ENCODE data around the gene GNPTG. TPM values are rescaled to one million over a fixed set of nuclear protein-coding genes. Genes with fewer than 3 reads are reported as not detected.

GNPTG gene
- total RNA-seq = 10 to 100 TPM; 22.6 to 24.4 TPM

GRCh38 chr16:1351582-1352362, at the start of gene GNPTG, which contains the start of gene TSR3:
TSS of gene GNPTG (plus strand) at chr16:1351931. CDS start at chr16:1351966, 35 bp downstream.
TSS of gene TSR3 (minus strand) at chr16:1351878. CDS start at chr16:1351804, 74 bp downstream.
- Mint-ChIP-seq H3K27ac (peak within 1 kb of the TSS; percentile 92), H3K27me3 (no peaks in the 10 kb centered on the region), H3K4me1 (peaks cover 15% of the 10 kb centered on the region), H3K9me3 (no peaks in the 10 kb centered on the region), H3K36me3 (ENCODE audit: low read depth) (peaks cover 18% of the 10 kb centered on the region), H3K4me3 (peak within 1 kb of the TSS; percentile 86)
- peak; percentile 96 for ATAC-seq (replicated peaks)

- H3K9me3 Mint-ChIP-seq = no peaks in the 10 kb centered on the region
- H3K4me1 Mint-ChIP-seq = peaks cover 10% of the 10 kb centered on the region
- H3K27me3 Mint-ChIP-seq = no peaks in the 10 kb centered on the region
- no peak overlapping the region for H3K27ac Mint-ChIP-seq
- ATAC-seq (replicated peaks) = no peak
- H3K4me3 Mint-ChIP-seq = no peak overlapping the region
- peaks cover 17% of the 10 kb centered on the region for H3K36me3 Mint-ChIP-seq (ENCODE audit: low read depth)
Observed at GRCh38 chr16:1305823-1306222, 45.9 kb upstream of the GNPTG start.

GRCh38 chr16:1306334-1306733, 45.4 kb upstream of the GNPTG start:
- H3K27me3 Mint-ChIP-seq = no peaks in the 10 kb centered on the region
- H3K4me3 Mint-ChIP-seq = peak overlapping the region; percentile 7
- H3K36me3 Mint-ChIP-seq (ENCODE audit: low read depth) = peaks cover 23% of the 10 kb centered on the region
- peak overlapping the region; percentile 44 for H3K27ac Mint-ChIP-seq
- no peak for ATAC-seq (replicated peaks)
- peaks cover 10% of the 10 kb centered on the region for H3K4me1 Mint-ChIP-seq
- no peaks in the 10 kb centered on the region for H3K9me3 Mint-ChIP-seq

- peaks cover 5% of the 10 kb centered on the region for H3K4me1 Mint-ChIP-seq
- H3K4me3 Mint-ChIP-seq = peak overlapping the region; percentile 82
- H3K27me3 Mint-ChIP-seq = no peaks in the 10 kb centered on the region
- peaks cover 36% of the 10 kb centered on the region for H3K36me3 Mint-ChIP-seq (ENCODE audit: low read depth)
- no peaks in the 10 kb centered on the region for H3K9me3 Mint-ChIP-seq
- peak overlapping the region; percentile 99 for H3K27ac Mint-ChIP-seq
- ATAC-seq (replicated peaks) = peak; percentile 50
Observed at GRCh38 chr16:1308036-1308976, 43.4 kb upstream of the GNPTG start.

- no peaks in the 10 kb centered on the region for H3K4me1 Mint-ChIP-seq
- no peaks in the 10 kb centered on the region for H3K9me3 Mint-ChIP-seq
- ATAC-seq (replicated peaks) = peak; percentile 70
- no peaks in the 10 kb centered on the region for H3K27me3 Mint-ChIP-seq
- H3K4me3 Mint-ChIP-seq = peak within 1 kb of the TSS; percentile 90
- H3K27ac Mint-ChIP-seq = peak within 1 kb of the TSS; percentile 99
- H3K36me3 Mint-ChIP-seq (ENCODE audit: low read depth) = peaks cover 44% of the 10 kb centered on the region
Observed at GRCh38 chr16:1308977-1309885, 42.5 kb upstream of the GNPTG start, which contains the start of gene UBE2I. TSS of gene UBE2I (plus strand) at chr16:1309636. CDS start at chr16:1314031, 4,395 bp downstream.

- H3K9me3 Mint-ChIP-seq = no peaks in the 10 kb centered on the region
- H3K4me3 Mint-ChIP-seq = peak overlapping the region; percentile 90
- ATAC-seq (replicated peaks) = peak; percentile 28
- H3K36me3 Mint-ChIP-seq (ENCODE audit: low read depth) = peaks cover 51% of the 10 kb centered on the region
- H3K27me3 Mint-ChIP-seq = no peaks in the 10 kb centered on the region
- H3K4me1 Mint-ChIP-seq = no peaks in the 10 kb centered on the region
- H3K27ac Mint-ChIP-seq = peak overlapping the region; percentile 95
Observed at GRCh38 chr16:1309888-1310831, 41.6 kb upstream of the GNPTG start.

GRCh38 chr16:1310832-1311200, 40.9 kb upstream of the GNPTG start:
- Mint-ChIP-seq H3K27me3 (no peaks in the 10 kb centered on the region), H3K36me3 (ENCODE audit: low read depth) (peaks cover 56% of the 10 kb centered on the region), H3K9me3 (no peaks in the 10 kb centered on the region), H3K27ac (peak overlapping the region; percentile 95), H3K4me3 (peak overlapping the region; percentile 90), H3K4me1 (no peaks in the 10 kb centered on the region)
- ATAC-seq (replicated peaks) = no peak

GRCh38 chr16:1311212-1311737, 40.5 kb upstream of the GNPTG start:
- Mint-ChIP-seq H3K27ac (peak overlapping the region; percentile 95), H3K4me1 (no peaks in the 10 kb centered on the region), H3K4me3 (peak overlapping the region; percentile 90), H3K9me3 (no peaks in the 10 kb centered on the region), H3K36me3 (ENCODE audit: low read depth) (peaks cover 61% of the 10 kb centered on the region), H3K27me3 (no peaks in the 10 kb centered on the region)
- no peak for ATAC-seq (replicated peaks)

GRCh38 chr16:1311738-1312466, 39.8 kb upstream of the GNPTG start:
- Mint-ChIP-seq H3K4me3 (peak overlapping the region; percentile 90), H3K27me3 (no peaks in the 10 kb centered on the region), H3K36me3 (ENCODE audit: low read depth) (peaks cover 67% of the 10 kb centered on the region), H3K27ac (no peak overlapping the region), H3K9me3 (no peaks in the 10 kb centered on the region), H3K4me1 (no peaks in the 10 kb centered on the region)
- ATAC-seq (replicated peaks) = no peak

GRCh38 chr16:1312467-1312816, 39.3 kb upstream of the GNPTG start:
- peaks cover 72% of the 10 kb centered on the region for H3K36me3 Mint-ChIP-seq (ENCODE audit: low read depth)
- H3K27ac Mint-ChIP-seq = no peak overlapping the region
- ATAC-seq (replicated peaks) = no peak
- H3K9me3 Mint-ChIP-seq = no peaks in the 10 kb centered on the region
- H3K4me3 Mint-ChIP-seq = peak overlapping the region; percentile 90
- H3K27me3 Mint-ChIP-seq = no peaks in the 10 kb centered on the region
- H3K4me1 Mint-ChIP-seq = no peaks in the 10 kb centered on the region

GRCh38 chr16:1312903-1313302, 38.8 kb upstream of the GNPTG start:
- Mint-ChIP-seq H3K27me3 (no peaks in the 10 kb centered on the region), H3K9me3 (no peaks in the 10 kb centered on the region), H3K4me1 (no peaks in the 10 kb centered on the region), H3K4me3 (peak overlapping the region; percentile 90), H3K27ac (no peak overlapping the region), H3K36me3 (ENCODE audit: low read depth) (peaks cover 76% of the 10 kb centered on the region)
- no peak for ATAC-seq (replicated peaks)

GRCh38 chr16:1313721-1314369, 37.9 kb upstream of the GNPTG start:
- H3K36me3 Mint-ChIP-seq (ENCODE audit: low read depth) = peaks cover 79% of the 10 kb centered on the region
- H3K4me3 Mint-ChIP-seq = no peak overlapping the region
- H3K4me1 Mint-ChIP-seq = no peaks in the 10 kb centered on the region
- no peaks in the 10 kb centered on the region for H3K27me3 Mint-ChIP-seq
- no peaks in the 10 kb centered on the region for H3K9me3 Mint-ChIP-seq
- no peak for ATAC-seq (replicated peaks)
- H3K27ac Mint-ChIP-seq = no peak overlapping the region
